Measurements from ENCODE around the gene SMPD3. TPM values are rescaled to one million over a fixed set of nuclear protein-coding genes. Genes with fewer than 3 reads are reported as not detected.

Gene SMPD3
- total and polyA plus RNA-seq, 9 of the 15 experiments (the other 6 are each of a cell fraction or from before 2014, with no cell fraction given), result 0.03 to 1.2 (median 0.18) TPM

DNA sequence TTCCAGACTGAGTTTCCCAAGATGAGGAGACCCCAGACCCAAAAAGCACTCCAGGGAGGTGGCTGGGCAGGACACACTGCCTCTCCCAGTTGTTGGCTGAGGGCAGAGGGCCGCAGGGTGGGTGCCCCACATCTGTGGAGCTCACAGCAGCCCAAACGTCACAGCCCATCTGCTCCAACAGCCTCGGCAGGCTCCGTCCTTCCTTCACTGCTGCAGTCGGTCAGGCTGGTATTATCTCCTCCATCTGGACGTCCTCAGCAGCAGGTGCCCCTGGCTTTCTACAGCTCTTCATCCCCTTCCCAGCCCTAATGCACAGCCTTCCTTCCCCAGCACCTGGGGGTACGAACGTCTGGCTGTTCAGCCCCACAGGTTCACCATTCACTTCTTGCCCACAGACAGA is 82.2 kb downstream of the SMPD3 start:
- Histone ChIP-seq H3K27me3 (ENCODE audit: control insufficient read depth in 2 of 2, insufficient read depth in 2 of 2, low read length in 2 of 2) (peaks cover 12 to 33% of the 10 kb centered on the region in 2 experiments; a peak in 4 of 5 replicates), H3K9me1 (ENCODE audit: control insufficient read depth, insufficient read depth, low read length) (no peaks in the 10 kb centered on the region), H2AFZ (ENCODE audit: low read depth, low read length) (no peak overlapping the region), H3K36me3 (ENCODE audit: control insufficient read depth, insufficient read depth, low read length) (no peaks in the 10 kb centered on the region), H3K9me3 (replicated peaks; ENCODE audit: control insufficient read depth, insufficient read depth, low read depth, low read length) (no peaks in the 10 kb centered on the region), H3K4me3 (no peak overlapping the region), H3K79me2 (ENCODE audit: control insufficient read depth, insufficient read depth, low read length) (no peaks in the 10 kb centered on the region), H4K20me1 (replicated peaks; ENCODE audit: control insufficient read depth, insufficient read depth, low read length) (peaks cover 11% of the 10 kb centered on the region), H3K9ac (ENCODE audit: insufficient read depth in 1 of 2, low read depth in 2 of 2, low read length in 2 of 2) (peak overlapping the region in 1 of 2 experiments; percentile 17; a peak in 1 of 4 replicates), H3K4me1 (replicated peaks in 1 of 2; ENCODE audit: control insufficient read depth in 2 of 2, insufficient read depth in 2 of 2, low read length in 2 of 2) (peaks cover 9 to 54% of the 10 kb centered on the region in 2 experiments; a peak in 3 of 5 replicates), H3K27ac (ENCODE audit: extremely low read depth, low read depth, low read length) (no peak overlapping the region), H3K4me2 (ENCODE audit: insufficient read depth, low read length) (no peak overlapping the region)
- intact Hi-C loops (cut with micrococcal nuclease) (no loop called here), in situ Hi-C loops (cut with MboI) (no loop called here)
- POLR2A ChIA-PET, result interaction anchor here (0.6 to 1.0 kb wide), 2 partner anchors 10 to 694 kb away, joined by 3 to 6 read pairs; no protein-coding TSS in a partner anchor
- no TSS peak for BruUV-seq (replicated peaks)
- no peak for FAIRE-seq
- CTCF ChIA-PET (ENCODE audit: low intra/inter-chr PET ratio), result no interaction called here
- DNase-seq (ENCODE audit: extremely low read depth in 1 of 4, low spot score in 3 of 4), result no peak
- 27% methylated on average over 6 of the region's 8 CpGs for WGBS (ENCODE audit: insufficient coverage, low coverage, missing lambda C conversion rate)
- ATAC-seq, result no peak
- TF ChIP-seq MEIS2 (IDR thresholded peaks at IDR 0.05; ENCODE audit: partially characterized antibody) (no peak), FOS (IDR thresholded peaks at IDR 0.05; ENCODE audit: extremely low read depth, insufficient read length) (no peak), TARDBP (IDR thresholded peaks at IDR 0.05) (no peak), MYC (IDR thresholded peaks at IDR 0.05; ENCODE audit: low read depth, low read length) (no peak), MYC (CRISPR knock-in tag; IDR thresholded peaks at IDR 0.05; ENCODE audit: borderline replicate concordance, low read depth) (no peak), MED1 (CRISPR knock-in tag; IDR thresholded peaks at IDR 0.05; ENCODE audit: borderline replicate concordance) (no peak), ZFPM2 (CRISPR knock-in tag; IDR thresholded peaks at IDR 0.05) (no peak), ESRRA (IDR thresholded peaks at IDR 0.05; ENCODE audit: borderline replicate concordance, low read depth) (no peak), PTBP1 (IDR thresholded peaks at IDR 0.05; ENCODE audit: low read depth, low read length) (no peak)
- TF ChIP-seq, protein P1, sequence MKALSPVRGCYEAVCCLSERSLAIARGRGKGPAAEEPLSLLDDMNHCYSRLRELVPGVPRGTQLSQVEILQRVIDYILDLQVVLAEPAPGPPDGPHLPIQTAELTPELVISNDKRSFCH (CRISPR knock-in tag; IDR thresholded peaks at IDR 0.05), result no peak
- TF ChIP-seq, protein P1 (tag; IDR thresholded peaks at IDR 0.05), result no peak
- TF ChIP-seq, protein P2, sequence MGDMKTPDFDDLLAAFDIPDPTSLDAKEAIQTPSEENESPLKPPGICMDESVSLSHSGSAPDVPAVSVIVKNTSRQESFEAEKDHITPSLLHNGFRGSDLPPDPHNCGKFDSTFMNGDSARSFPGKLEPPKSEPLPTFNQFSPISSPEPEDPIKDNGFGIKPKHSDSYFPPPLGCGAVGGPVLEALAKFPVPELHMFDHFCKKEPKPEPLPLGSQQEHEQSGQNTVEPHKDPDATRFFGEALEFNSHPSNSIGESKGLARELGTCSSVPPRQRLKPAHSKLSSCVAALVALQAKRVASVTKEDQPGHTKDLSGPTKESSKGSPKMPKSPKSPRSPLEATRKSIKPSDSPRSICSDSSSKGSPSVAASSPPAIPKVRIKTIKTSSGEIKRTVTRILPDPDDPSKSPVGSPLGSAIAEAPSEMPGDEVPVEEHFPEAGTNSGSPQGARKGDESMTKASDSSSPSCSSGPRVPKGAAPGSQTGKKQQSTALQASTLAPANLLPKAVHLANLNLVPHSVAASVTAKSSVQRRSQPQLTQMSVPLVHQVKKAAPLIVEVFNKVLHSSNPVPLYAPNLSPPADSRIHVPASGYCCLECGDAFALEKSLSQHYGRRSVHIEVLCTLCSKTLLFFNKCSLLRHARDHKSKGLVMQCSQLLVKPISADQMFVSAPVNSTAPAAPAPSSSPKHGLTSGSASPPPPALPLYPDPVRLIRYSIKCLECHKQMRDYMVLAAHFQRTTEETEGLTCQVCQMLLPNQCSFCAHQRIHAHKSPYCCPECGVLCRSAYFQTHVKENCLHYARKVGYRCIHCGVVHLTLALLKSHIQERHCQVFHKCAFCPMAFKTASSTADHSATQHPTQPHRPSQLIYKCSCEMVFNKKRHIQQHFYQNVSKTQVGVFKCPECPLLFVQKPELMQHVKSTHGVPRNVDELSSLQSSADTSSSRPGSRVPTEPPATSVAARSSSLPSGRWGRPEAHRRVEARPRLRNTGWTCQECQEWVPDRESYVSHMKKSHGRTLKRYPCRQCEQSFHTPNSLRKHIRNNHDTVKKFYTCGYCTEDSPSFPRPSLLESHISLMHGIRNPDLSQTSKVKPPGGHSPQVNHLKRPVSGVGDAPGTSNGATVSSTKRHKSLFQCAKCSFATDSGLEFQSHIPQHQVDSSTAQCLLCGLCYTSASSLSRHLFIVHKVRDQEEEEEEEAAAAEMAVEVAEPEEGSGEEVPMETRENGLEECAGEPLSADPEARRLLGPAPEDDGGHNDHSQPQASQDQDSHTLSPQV (IDR thresholded peaks at IDR 0.05), result no peak
- TF ChIP-seq, protein P3, sequence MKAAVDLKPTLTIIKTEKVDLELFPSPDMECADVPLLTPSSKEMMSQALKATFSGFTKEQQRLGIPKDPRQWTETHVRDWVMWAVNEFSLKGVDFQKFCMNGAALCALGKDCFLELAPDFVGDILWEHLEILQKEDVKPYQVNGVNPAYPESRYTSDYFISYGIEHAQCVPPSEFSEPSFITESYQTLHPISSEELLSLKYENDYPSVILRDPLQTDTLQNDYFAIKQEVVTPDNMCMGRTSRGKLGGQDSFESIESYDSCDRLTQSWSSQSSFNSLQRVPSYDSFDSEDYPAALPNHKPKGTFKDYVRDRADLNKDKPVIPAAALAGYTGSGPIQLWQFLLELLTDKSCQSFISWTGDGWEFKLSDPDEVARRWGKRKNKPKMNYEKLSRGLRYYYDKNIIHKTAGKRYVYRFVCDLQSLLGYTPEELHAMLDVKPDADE (conservative IDR thresholded peaks at IDR 0.05; ENCODE audit: control insufficient read depth, low read depth, low read length), result no peak
